T-helper 9 cell (primary cell): ENCODE data around the gene RNPS1.
"Not testable (repeated sequence)": the region's sequence is repeated elsewhere in the genome, so short reads cannot be mapped to it uniquely, and the experiment has no call there.

Experiments
- DNase-seq: peaks from one replicate; pipeline ENCODE4 v3.0.0-alpha.2; 2020

The RNPS1 gene

GRCh38 chr16:2282262-2282661, 14.3 kb upstream of the RNPS1 start:
- no peak for DNase-seq

GRCh38 chr16:2280981-2281542, 13.1 kb upstream of the RNPS1 start:
- DNase-seq, result no peak

DNA sequence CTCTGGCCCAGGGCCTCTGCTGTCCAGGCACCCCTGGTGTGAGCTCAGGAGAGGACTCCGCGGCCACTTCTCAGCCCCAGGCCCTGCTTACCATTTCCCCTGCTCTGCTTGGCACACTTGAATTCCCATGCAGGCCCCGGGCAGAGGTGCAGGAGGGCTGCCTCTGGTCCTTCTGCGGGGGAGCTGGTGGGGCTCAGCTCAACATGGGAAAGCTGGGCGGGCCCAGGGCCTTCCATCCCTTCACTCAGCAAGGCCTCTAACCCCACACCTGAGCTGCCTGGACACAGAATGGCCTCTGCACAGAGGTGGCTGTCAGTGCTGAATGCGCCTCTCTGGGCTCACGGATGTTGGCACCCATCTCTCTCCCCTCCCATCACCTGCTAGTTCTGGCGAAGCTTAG, 12.5 kb upstream of the RNPS1 start:
- no peak for DNase-seq

DNA sequence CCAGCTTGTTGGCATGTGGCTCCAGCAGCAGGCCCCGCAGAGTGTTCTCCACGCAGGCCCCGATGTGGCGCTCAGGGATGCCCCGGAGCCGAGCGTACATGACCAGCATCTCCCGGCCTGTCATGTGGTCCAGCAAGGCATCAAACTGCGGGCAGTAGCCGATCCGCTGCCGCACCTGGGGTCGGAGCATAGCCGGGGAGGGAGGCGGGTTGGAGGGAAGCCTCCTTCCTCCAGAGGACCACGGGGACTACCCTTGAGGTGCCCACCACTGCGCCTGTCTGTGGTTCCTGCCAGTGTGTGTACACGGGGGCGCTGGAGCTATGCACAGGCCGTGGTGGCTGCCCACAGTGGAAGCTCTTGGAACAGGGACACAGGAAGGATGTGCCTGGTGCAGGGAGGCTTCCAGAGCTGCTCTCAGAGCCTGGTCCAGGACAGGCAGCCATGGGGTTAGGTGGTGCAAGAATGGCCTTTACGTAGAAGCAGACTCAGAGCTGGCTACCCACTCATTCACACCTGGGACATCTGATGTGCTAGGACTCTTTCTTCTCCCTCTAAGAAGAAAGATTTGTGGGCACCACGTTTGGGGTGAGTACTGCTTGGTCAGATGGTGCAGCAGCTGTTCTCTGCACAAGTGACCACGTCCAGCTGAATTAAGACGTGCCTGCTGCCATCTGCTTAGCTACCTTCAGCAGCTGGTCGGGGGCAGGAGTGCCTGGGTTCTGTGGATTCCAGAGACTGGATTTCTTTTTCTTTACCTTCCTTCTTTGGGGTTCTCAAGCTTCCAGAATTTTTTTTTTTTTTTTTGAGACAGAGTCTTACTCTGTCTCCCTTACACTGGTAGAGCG, 11.3 kb upstream of the RNPS1 start:
- DNase-seq, result no peak

GRCh38 chr16:2278272-2278608, 10.3 kb upstream of the RNPS1 start:
- no peak for DNase-seq

DNA sequence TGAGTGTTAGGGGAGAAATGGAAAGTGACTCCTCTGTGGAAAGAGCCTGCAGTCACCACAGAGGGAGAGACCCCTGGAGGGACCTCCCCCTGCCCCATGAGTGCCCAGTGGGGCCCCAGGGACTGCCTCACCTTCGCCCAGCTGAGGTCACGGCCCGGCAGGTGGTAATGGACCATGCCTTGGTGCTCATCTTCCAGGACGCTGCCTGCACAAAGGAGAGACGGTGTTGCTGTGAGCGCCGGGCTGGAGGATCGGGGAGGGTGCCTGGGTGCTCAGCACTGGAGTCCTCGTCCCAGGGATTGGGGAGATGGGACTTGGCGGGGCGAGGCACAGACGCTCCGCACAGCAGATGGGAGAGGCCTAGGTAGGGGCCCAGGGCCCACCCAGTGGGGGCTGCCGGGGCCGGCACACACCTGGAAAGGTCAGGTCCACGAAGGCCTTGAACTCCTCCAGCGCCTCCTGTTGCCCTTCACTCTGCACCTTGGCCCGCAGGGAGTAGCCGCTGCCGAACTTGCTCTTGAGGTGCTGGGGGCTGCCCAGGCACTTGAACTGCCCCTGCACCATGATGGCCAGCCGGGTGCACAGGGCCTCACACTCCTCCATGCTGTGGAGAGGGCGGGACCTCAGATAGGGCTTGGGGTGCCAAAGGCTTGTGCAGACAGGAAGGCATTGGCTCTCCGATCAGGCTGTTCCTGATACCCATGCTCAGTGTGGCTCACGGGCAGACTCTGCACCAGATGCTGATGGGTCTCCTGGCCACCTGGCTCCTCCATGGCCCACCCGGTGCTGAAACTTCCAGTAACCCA, 9.7 kb upstream of the RNPS1 start:
- DNase-seq, result no peak

- DNase-seq, result no peak
These were observed 8.7 kb upstream of the RNPS1 start for GRCh38 chr16:2276368-2277195.

DNA sequence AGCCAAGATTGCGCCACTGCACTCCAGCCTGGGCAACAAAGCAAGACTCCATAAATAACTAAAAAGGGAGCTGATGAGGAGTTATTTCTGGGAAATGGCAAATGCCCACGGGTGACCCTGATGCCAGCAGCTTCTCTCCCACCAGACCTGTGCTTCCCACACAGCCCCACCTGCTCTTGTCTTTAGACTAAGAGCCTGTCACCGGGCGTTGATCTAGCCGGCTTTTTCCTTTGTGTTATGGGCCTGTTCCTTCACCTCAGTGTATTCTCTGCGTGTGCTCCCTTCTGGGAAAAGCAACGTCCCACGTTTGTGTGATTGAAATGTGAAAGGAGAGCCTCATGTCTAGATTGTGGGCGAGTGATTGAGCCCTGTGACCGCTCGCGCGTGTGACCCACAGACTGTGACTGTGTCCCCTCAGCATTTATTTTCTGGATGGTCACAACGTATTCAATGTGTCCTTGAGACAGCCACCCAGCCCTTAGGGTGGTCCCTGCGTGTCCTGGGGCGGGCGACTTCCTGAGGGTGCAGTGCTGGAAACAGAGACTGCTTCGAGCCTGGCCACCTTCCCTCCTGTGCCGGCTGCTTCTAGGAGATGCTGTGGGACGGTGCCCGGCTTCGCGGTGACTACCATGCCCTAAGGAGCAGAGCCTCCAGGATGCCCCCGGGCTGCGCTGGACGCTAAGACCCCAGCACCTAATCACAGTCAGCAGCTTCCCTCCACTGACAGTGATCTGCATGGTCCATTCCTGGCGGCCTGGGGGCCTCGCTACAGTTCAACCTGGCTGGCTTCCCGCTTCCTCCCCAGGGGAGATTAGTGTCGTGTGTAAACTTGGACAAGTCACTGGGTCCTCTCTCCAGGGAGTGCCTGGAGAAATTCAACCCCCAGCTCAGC, 7.8 kb upstream of the RNPS1 start:
- DNase-seq, result no peak

DNA sequence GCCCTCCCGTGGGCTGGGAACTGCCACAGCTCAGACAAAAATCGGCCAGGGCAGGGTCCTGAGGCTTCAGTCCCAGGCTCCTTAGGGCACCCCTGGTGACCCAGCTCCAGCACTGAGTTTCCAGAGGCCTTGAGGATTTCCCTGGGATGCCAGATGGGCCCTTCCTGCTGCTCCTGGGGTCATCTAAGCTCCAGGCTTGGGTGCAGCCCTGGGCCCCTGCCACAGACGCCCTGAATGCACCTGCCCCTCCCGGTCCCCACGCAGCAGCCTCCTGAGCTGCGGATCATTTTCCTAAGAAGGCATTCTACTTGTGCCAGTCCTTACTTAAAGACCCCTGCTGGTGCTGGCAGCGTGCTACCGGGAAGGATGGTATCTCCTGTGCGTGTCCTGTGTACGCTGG, 6.0 kb upstream of the RNPS1 start:
- no peak for DNase-seq

GRCh38 chr16:2273484-2273883, 5.6 kb upstream of the RNPS1 start:
- DNase-seq, result no peak

DNA sequence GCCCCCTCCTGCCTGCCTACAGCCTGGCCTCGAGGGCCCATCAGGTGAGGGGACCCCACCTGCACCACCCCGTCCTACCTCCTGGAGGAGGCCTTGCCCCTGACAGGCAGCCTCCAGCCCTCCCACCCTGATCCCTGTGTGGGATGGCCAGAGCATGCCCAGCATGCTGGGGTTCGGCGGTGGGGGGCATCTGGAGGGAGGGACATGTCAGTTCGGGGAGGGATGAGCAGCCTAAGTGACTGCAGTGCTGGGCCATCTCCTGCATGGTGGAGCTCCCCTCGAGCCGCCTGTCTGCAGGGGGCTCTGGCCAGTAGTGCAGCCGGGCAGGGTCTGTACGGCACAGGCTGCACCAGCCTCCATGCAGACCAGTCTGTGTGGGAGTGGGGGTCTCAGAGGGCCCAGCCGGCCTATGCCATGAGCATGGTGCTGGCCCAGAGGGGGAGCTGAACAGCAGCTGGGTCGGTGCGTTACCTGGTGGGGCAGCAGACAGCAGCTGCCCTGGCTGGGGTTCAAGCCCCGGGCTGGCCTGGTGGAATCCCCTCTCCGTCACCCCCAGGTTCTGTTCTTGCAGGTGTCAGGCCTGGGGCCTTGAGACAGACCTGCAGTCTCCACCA, 4.0 kb upstream of the RNPS1 start:
- DNase-seq, result no peak

DNA sequence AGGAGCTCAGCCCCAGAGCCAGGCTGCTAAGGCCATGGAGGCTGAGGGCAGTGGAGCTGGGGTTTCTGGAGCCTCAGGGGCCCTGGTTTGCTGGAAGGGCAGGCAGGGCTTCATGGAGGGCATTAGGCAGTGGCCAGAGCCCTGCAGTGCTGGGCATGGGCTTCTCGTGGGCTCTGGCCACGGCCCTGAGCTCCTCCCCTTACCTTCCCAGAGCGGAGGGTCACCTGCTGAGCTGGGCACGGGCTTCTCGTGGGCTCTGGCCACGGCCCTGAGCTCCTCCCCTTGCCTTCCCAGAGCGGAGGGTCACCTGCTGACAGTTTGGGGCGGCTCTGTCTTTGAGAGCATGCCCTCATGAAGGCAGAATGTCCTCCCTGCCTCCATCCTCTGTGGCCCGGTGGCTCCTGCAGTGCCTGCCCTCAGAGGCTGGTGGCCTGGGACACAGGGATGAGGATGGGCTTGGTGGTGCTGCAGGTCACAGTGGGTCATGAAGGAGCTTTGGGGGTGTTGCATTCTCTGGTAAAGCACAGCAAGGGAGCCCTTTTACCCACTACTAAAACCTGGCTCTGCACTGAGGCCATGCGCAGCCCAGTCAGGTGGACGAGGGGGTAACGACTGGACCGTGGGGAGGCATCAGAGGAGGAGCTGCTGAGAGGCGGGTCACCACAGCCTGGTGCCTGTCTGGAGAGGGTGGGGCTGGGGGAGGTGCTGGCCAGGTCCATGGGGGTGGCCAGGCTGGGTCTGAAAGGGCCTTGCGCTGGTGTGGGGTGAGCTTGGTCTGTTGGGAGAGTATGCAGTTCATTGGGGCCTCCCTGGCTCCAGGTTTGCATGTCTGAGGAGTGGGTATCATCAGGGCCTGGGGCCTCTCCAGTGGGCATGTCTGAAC, 2.9 kb upstream of the RNPS1 start:
- DNase-seq, result no peak

- DNase-seq, result no peak
These were observed 2.1 kb upstream of the RNPS1 start for GRCh38 chr16:2270070-2270462.

- not testable (repeated sequence) for DNase-seq
These were observed 417 bp downstream of the RNPS1 start for GRCh38 chr16:2267505-2267912.

GRCh38 chr16:2266887-2267286, 1.0 kb downstream of the RNPS1 start:
- DNase-seq, result not testable (repeated sequence)

- DNase-seq, result not testable (repeated sequence)
These were observed 4.9 kb downstream of the RNPS1 start for GRCh38 chr16:2263026-2263425.

GRCh38 chr16:2260250-2260649, 7.7 kb downstream of the RNPS1 start:
- no peak for DNase-seq

GRCh38 chr16:2258530-2258929, 9.4 kb downstream of the RNPS1 start:
- not testable (repeated sequence) for DNase-seq

DNA sequence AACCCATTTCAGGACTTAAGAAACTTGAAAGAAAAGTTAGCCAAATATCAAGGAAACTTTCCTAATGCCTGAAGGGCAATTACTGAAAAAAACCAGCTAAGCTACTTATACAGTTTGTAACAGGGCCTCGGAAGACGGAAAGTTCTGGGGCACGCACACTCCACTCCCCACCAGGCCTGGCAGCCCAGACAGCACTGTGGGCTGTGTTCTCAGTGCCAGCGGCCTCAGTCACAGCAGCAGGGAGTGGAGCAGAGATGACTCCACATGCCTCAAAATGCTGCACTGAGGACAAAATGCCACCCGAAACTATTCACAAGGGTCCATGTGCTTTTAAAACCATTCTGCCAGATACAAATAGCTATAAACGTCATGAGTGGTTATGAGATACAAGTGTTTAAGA, 10.2 kb downstream of the RNPS1 start:
- DNase-seq, result no peak

- DNase-seq, result no peak
These were observed 11.3 kb downstream of the RNPS1 start for GRCh38 chr16:2256531-2257140.
